Effector memory CD8-positive, alpha-beta T cell (primary cell): ENCODE measurements around the gene NUMBL.

Experiments
- ATAC-seq: fragments of 150-1000 bp; cut with Tn5 transposase; replicated peaks from 2 replicates; pipeline ENCODE4 v1.10.0; 2021; ENCODE audit warnings: mild to moderate bottlenecking, moderate library complexity
- DNase-seq, 3 experiments: peaks; one replicate each; pipeline ENCODE4 v3.0.0; 2021
- H3K27ac Mint-ChIP-seq, 2 donors: one replicate each; pipeline ENCODE4 v1.8.0; 2022; ENCODE audit warnings: mild to moderate bottlenecking in 2 of 2, mixed read lengths in 2 of 2, moderate library complexity in 2 of 2
- H3K27me3 Mint-ChIP-seq, 2 donors: one replicate each; pipeline ENCODE4 v1.8.0; 2022; ENCODE audit warnings: mixed read lengths in 2 of 2
- H3K36me3 Mint-ChIP-seq: one replicate; pipeline ENCODE4 v1.8.0; 2022; ENCODE audit warnings: mild to moderate bottlenecking, moderate library complexity, mixed read lengths; ENCODE audit not compliant: insufficient read depth
- H3K4me1 Mint-ChIP-seq, 2 donors: one replicate each; pipeline ENCODE4 v1.8.0; 2022; ENCODE audit warnings: low read depth in 2 of 2, mixed read lengths in 2 of 2
- H3K4me3 Mint-ChIP-seq, 2 donors: one replicate each; pipeline ENCODE4 v1.8.0; 2022; ENCODE audit warnings: mild to moderate bottlenecking in 2 of 2, mixed read lengths in 2 of 2, moderate library complexity in 2 of 2
- H3K9me3 Mint-ChIP-seq, 2 donors: one replicate each; pipeline ENCODE4 v1.8.0; 2022; ENCODE audit warnings: mixed read lengths in 2 of 2

The NUMBL gene

DNA sequence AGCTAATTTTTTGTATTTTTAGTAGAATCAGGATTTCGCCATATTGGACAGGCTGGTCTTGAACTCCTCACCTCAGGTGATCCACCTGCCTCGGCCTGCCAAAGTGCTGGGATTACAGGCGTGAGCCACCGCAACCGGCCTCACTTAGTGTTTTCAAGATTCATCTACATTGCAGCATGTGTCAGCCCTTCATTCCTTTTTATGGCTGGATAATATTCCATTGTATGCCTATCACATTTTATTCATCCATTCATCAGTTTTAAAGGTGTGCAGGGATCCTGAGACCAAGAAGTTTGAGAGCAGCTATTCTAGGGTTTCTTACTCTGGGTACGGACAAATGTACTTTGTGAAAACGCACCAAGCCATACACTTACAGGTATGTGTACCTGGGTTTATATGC is 17.2 kb upstream of the NUMBL start:
- Mint-ChIP-seq H3K9me3 (no peaks in the 10 kb centered on the region), H3K27ac (no peak overlapping the region), H3K36me3 (peaks cover 57% of the 10 kb centered on the region), H3K27me3 (no peaks in the 10 kb centered on the region), H3K4me1 (peaks cover 3 to 6% of the 10 kb centered on the region in 2 donors), H3K4me3 (no peak overlapping the region)
- DNase-seq (no peak), ATAC-seq (no peak)

DNA sequence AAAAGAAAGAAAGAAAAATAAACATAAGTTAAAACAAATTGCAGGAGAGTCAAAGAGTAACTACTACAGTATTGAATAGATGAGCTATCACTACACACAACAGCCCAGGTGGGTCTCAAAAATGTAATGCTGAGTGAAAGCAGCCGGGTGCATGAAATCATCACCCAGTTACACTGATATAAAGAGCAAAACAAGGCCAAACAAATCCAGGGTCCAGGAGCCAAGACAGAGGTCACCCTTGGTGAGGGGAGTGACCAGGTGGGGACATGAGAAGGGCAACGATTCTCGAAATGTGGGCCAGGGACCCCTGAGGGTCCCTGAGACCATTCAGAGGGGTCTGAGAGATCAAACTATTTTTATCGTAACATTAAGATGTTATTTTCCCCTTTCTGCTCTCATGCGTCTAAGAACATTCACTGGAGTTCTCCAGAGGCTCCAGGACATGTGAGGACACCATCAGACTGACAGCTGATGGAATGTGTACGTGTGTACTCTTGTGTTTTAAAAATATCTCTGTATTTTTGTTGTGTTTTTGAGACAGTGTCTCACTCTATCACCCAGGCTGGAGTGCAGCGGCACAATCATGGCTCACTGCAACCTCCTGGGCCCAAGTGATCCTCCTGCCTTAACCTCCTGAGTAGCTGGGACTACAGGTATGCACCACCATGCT is 15.6 kb upstream of the NUMBL start:
- Mint-ChIP-seq H3K27me3 (no peaks in the 10 kb centered on the region), H3K4me1 (peaks cover 0 to 3% of the 10 kb centered on the region in 2 donors), H3K36me3 (peaks cover 50% of the 10 kb centered on the region), H3K9me3 (no peaks in the 10 kb centered on the region), H3K27ac (no peak overlapping the region), H3K4me3 (no peak overlapping the region)
- DNase-seq (no peak), ATAC-seq (no peak)

DNA sequence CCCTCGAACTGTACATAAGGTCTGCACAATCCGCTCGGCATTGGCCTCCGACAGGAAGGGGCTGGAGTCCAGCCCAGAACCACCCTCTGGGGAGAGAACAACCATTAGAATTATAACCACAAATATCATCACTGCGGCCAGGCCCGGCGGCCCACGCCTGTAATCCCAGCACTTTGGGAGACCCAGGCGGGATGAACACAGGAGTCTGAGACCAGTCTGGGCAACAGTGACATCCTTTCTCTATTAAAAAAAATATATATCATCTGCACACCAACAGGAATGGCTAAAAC is 14.9 kb upstream of the NUMBL start:
- Mint-ChIP-seq H3K27me3 (no peaks in the 10 kb centered on the region), H3K9me3 (no peaks in the 10 kb centered on the region), H3K4me3 (no peak overlapping the region), H3K4me1 (peaks cover 0 to 3% of the 10 kb centered on the region in 2 donors), H3K27ac (no peak overlapping the region), H3K36me3 (peaks cover 43% of the 10 kb centered on the region)
- ATAC-seq, result no peak
- DNase-seq, result no peak

DNA sequence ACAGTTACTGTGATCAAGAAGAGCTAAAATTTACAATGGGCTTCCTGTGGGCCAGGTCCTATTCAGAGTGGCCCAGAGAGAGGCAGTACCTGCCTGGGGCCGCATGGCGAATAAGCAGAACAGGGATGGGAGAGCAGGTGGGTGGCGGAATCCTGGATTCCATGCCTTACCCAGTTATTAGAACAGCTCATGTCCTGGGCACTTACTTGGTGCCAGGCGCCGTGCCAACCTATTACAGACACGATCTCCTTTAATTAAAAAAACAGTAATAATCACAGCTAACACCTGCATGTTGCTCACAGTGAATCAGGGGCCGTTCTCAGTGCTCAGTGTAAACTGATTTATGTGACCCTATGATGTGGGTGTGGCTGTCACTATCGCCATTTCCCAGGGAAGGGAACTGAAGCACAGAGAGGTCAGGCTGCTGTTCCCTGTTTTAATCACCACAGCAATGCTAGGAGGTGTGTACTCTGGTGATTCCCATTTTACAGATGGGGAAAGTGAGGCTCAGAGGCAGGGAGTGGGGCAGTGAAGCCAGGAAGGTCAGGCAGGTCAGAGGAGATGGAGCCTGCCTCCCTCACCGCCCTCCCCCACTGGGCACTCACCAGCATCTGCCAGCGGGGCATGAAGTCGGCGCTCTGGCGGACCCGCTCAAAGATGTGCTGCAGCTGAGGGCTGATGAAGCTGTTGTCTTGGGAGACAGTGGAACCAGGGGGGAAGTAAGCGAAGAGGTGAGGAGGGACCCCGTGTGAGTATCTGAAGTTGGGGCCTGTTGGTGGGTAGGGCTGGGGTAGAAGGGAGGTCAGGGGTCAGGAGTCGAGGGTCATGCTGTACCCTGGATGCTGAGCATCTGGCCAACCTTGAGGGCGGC is 14.3 kb upstream of the NUMBL start:
- H3K27me3 Mint-ChIP-seq, result no peaks in the 10 kb centered on the region
- ATAC-seq, result no peak
- H3K36me3 Mint-ChIP-seq, result peaks cover 39% of the 10 kb centered on the region
- no peak overlapping the region for H3K27ac Mint-ChIP-seq
- peaks cover 0 to 3% of the 10 kb centered on the region in 2 donors for H3K4me1 Mint-ChIP-seq
- no peak for DNase-seq
- no peak overlapping the region for H3K4me3 Mint-ChIP-seq
- H3K9me3 Mint-ChIP-seq, result no peaks in the 10 kb centered on the region

DNA sequence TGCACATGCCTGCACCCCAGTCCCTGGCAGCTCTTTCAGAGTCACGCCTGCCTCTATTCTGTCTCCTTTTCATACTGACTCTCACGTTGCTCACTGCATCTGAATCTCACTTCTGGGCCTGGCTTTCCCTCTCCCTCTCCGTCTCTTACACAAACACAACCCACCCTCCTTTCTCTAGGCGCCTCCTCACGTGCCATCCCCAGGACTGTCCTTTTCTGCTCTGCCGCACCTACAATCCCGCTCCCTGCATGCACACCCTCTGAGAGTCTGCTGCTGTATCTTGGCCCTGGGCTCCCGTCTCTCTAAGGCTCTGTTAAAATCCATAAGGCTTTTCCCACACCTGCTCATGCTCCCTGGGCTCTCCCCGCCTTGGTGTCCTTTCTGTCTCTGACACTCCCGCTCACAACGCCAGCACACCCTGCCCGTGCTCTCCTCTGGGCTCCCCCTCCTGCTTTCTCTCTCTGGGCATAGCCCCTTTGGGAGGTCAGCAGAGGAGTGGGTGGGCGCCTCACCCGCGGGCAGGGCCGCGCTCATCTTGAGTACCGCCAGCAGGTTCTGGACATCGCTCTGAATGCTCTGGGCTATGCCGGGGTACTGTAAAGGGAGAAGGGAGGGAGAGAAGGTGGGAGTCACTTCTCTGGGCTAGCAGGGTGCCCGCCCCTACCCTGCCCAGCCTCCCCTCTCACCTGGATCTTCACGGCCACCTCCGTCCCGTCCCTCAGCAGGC is 12.7 kb upstream of the NUMBL start:
- Mint-ChIP-seq H3K4me1 (peaks cover 0 to 3% of the 10 kb centered on the region in 2 donors), H3K27me3 (no peaks in the 10 kb centered on the region), H3K27ac (peak overlapping the region; percentile 29 to 49), H3K4me3 (no peak overlapping the region), H3K36me3 (peaks cover 26% of the 10 kb centered on the region), H3K9me3 (no peaks in the 10 kb centered on the region)
- ATAC-seq (no peak), DNase-seq (no peak)

DNA sequence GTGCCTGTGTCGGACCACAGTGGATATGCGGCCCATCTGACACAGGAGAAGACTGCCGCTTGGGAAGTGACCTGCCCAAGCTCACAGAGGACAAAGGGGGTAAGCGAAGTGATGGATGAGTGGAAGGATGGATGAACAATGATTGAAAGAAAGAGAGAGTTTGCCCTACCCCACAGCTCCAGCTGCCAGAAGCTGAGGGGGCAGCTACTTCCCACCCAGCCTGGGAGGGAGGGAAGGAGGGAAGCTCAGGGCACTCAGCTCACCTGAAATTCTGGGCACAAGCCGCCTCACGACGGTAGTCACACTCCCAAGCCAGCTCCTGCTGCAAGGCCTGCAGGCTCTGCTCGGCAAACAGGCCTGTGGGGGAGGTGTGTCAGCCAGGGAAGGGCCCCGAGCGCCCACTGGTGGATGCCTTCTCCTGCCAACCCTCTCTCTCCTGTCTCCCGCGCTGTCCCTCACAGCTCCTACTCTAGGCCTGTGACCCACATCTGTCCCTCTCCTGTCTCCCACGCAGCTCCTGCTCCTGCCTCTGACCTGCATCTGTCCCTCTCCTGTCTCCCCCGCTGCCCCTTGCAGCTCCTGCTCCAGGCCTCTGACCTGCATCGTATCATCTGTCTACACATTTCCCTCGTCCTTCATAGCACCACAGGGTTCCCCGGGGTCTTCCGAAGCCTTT is 12.0 kb upstream of the NUMBL start:
- H3K27ac Mint-ChIP-seq, result peak overlapping the region in 1 of 2 donors; percentile 29
- peaks cover 26% of the 10 kb centered on the region for H3K36me3 Mint-ChIP-seq
- H3K4me3 Mint-ChIP-seq, result no peak overlapping the region
- H3K27me3 Mint-ChIP-seq, result no peaks in the 10 kb centered on the region
- H3K4me1 Mint-ChIP-seq, result peaks cover 0 to 3% of the 10 kb centered on the region in 2 donors
- DNase-seq (no peak), ATAC-seq (no peak)
- H3K9me3 Mint-ChIP-seq, result no peaks in the 10 kb centered on the region

DNA sequence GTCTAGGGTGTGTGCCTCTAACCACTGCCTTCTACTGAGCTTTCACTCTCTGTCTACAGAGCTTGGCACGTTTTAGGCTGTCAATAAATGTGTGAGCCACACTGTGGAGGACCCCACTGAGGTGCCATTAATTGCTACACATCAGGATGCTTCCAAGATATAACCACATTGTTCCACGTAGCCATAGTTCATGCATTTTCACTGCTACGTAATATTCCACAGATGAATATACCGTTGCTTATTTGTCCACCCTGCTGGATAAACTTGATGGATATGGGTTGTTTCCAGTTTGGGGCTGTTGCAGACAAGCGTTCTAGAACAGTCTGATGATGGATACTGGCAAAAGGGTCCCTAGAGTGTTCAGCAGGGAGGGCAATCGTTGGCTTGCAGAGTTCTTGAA is 11.3 kb upstream of the NUMBL start:
- H3K9me3 Mint-ChIP-seq, result no peaks in the 10 kb centered on the region
- ATAC-seq, result no peak
- peaks cover 22% of the 10 kb centered on the region for H3K36me3 Mint-ChIP-seq

DNA sequence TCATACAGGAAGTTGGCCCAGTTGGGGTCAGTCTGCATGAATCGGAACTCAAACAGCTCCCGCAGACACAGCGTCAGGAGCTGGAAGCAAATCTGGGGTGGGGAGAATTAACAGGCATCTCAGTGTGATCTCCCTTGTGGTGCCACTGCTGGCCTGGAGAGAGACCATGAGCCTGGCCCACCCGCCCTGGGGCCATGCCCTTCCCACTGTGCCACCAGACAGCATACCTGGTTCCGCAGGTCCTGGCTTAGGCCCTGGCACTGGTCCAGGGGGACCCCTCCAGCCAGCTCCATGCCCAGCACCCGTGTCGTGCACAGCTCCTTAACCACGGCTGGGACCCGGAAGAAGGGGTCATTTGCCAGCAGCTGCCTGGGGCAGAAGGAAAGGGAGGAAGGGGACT is 9.6 kb upstream of the NUMBL start:
- Mint-ChIP-seq H3K4me3 (no peak overlapping the region), H3K27ac (no peak overlapping the region), H3K36me3 (peaks cover 15% of the 10 kb centered on the region), H3K27me3 (no peaks in the 10 kb centered on the region), H3K9me3 (no peaks in the 10 kb centered on the region), H3K4me1 (peaks cover 0 to 3% of the 10 kb centered on the region in 2 donors)
- ATAC-seq (no peak), DNase-seq (no peak)

More for the DNA sequence above, 11.3 kb upstream of the NUMBL start:
- Mint-ChIP-seq H3K4me3 (no peak overlapping the region), H3K27me3 (no peaks in the 10 kb centered on the region), H3K4me1 (peaks cover 0 to 3% of the 10 kb centered on the region in 2 donors), H3K27ac (no peak overlapping the region)
- DNase-seq, result no peak

DNA sequence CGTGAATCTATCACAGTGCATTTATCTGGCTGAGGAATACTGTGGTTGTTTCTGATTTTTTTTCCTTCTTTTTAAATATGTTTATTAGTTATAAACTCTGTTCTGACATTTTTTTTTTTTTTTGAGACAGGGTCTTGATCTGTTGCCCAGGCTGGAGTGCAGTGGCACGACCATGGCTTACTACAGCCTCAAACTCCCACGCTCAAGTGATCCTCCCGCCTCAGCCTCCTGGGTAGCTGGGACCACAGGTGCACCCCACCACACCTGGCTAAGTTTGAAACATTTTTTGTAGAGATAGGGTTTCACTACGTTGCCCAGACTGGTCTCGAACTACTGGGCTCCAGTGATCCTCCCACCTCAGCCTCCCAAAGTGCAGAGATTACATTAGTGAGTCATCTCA is 6.6 kb upstream of the NUMBL start:
- no peaks in the 10 kb centered on the region for H3K27me3 Mint-ChIP-seq

DNA sequence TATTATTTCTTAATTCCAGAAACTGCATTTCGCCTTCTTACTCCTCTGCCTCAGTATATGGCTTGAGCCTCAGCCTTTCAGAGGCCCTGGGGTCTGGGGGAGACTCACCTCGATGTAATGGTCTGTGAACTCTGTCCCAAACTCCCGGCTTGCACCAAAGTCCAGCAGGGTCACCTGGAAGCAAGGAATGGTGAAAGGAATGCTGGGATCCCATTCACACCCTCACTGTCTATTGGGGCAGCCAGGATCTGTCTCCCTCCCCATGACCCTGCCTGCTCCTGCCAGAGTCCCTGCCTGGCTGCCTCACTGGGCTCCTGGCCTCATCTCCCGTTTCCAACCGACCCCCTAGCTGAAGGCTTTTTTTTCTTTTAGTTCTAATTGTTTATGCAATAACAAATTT is 5.4 kb upstream of the NUMBL start:
- Mint-ChIP-seq H3K27me3 (no peaks in the 10 kb centered on the region), H3K4me3 (no peak overlapping the region), H3K36me3 (peaks cover 10% of the 10 kb centered on the region), H3K27ac (no peak overlapping the region), H3K4me1 (peaks cover 0 to 3% of the 10 kb centered on the region in 2 donors), H3K9me3 (no peaks in the 10 kb centered on the region)
- no peak for ATAC-seq
- no peak for DNase-seq

More for the DNA sequence above, 6.6 kb upstream of the NUMBL start:
- no peaks in the 10 kb centered on the region for H3K9me3 Mint-ChIP-seq
- no peak for ATAC-seq
- no peak for DNase-seq
- no peak overlapping the region for H3K4me3 Mint-ChIP-seq
- peaks cover 10% of the 10 kb centered on the region for H3K36me3 Mint-ChIP-seq
- peak overlapping the region in 1 of 2 donors; percentile 41 for H3K27ac Mint-ChIP-seq
- H3K4me1 Mint-ChIP-seq, result peaks cover 0 to 3% of the 10 kb centered on the region in 2 donors

DNA sequence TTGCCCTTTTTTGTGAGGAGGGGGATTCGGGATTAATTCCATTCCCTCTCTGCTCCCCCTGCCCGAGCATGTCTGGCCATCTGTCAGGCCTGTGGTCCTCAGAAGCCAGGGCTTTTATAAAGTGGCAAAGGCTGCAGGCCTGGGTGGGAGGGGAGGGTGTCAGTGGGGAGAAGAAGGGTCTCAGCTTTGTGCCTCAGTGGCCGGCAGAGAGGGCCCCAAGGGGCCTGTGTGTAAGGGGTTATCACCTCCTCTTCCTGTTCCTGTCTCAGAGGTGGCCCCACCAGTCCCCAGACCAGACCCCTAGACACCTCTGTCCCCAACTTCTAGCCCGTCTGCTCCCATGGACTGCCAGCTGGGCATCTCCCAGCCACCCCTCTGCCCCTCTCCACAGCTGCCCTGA is 3.4 kb upstream of the NUMBL start:
- H3K27ac Mint-ChIP-seq, result peak overlapping the region; percentile 49 to 72
- no peaks in the 10 kb centered on the region for H3K27me3 Mint-ChIP-seq
- no peaks in the 10 kb centered on the region for H3K9me3 Mint-ChIP-seq
- H3K4me1 Mint-ChIP-seq, result peaks cover 0 to 6% of the 10 kb centered on the region in 2 donors
- H3K4me3 Mint-ChIP-seq, result no peak overlapping the region
- H3K36me3 Mint-ChIP-seq, result peaks cover 7% of the 10 kb centered on the region
- DNase-seq (no peak), ATAC-seq (no peak)

DNA sequence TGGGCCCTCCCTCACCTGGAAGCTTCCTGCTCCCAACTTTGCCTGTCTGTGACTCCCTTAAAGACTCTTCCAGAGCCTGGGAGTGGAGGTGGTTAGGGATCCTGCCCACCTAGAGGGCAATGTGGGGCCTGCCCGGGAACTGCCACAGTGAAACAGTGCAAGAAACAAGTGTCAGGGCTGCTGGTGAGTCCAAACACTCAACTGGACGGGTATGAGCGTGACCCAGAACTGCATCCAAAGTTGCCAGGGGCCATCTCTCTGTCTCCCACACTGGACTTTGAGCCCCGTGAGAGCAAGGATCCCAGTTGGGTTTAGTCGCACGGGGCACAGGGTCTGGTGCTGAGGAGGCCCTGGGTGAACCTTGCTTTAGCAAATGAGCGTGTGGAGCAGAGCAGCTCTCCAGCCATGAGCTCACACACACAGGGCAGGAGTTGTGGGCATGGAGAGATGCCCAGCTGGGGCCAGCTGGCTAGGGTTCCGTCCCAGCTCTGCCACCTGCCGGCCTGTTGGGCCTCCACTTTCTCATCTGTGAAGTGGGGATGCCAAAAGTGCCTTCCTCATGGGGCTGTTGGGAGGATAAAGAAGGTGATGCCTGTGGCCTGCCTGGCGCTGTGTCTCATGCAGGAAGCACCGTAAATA is 2.8 kb upstream of the NUMBL start:
- Mint-ChIP-seq H3K4me3 (no peak overlapping the region), H3K9me3 (no peaks in the 10 kb centered on the region), H3K27me3 (no peaks in the 10 kb centered on the region), H3K27ac (peak overlapping the region; percentile 49 to 53), H3K4me1 (peaks cover 0 to 6% of the 10 kb centered on the region in 2 donors), H3K36me3 (peaks cover 7% of the 10 kb centered on the region)
- ATAC-seq (no peak), DNase-seq (no peak)

DNA sequence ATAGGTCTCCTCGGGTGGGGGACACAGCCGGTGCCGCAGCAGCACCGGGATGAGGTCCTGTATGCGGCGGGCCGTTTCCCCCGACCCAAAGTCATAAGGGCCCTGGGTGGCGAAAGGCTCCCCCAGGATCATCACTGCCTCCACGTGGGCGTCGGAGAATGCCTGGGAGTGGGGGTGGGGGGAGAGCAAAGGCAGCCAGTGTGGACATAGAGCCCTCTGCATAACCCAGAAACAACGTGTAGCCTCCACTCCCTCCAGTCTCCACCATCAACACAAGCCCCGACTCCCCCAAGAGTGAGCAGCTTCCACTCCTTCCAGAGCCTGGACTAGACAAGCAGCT is 1.7 kb upstream of the NUMBL start:
- H3K4me1 Mint-ChIP-seq, result peaks cover 0 to 6% of the 10 kb centered on the region in 2 donors
- H3K4me3 Mint-ChIP-seq, result peak overlapping the region in 1 of 2 donors; percentile 13
- H3K27ac Mint-ChIP-seq, result peak overlapping the region; percentile 49 to 53
- H3K36me3 Mint-ChIP-seq, result peaks cover 7% of the 10 kb centered on the region
- H3K9me3 Mint-ChIP-seq, result no peaks in the 10 kb centered on the region
- no peak for DNase-seq
- ATAC-seq, result no peak
- no peaks in the 10 kb centered on the region for H3K27me3 Mint-ChIP-seq
